Activated T-cell treated with anti-CD3 and anti-CD28 coated beads, Interleukin-2, amount 50 U/mL, for 4 hours (primary cell): ENCODE measurements around the gene CCDC87. TPM values are rescaled to one million over a fixed set of nuclear protein-coding genes. Genes with fewer than 3 reads are reported as not detected.

Source experiments
- ATAC-seq, 2 donors: fragments of 200-7000 bp; cut with Tn5 transposase; one replicate each; pipeline ENCODE4 v1.10.0; 2021
- DNase-seq: peaks from one replicate; pipeline ENCODE4 v3.0.0-alpha.2; 2020
- H3K27me3 Mint-ChIP-seq: one replicate; pipeline ENCODE4 v1.8.0; 2021; ENCODE audit warnings: low read depth, mixed read lengths
- H3K36me3 Mint-ChIP-seq: one replicate; pipeline ENCODE4 v1.8.0; 2022; ENCODE audit warnings: mixed read lengths; ENCODE audit not compliant: insufficient read depth
- H3K4me1 Mint-ChIP-seq: one replicate; pipeline ENCODE4 v1.8.0; 2021; ENCODE audit warnings: low read depth, mixed read lengths
- H3K4me3 Mint-ChIP-seq: one replicate; pipeline ENCODE4 v1.8.0; 2021; ENCODE audit warnings: mild to moderate bottlenecking, moderate library complexity, mixed read lengths
- H3K9me3 Mint-ChIP-seq: one replicate; pipeline ENCODE4 v1.8.0; 2021; ENCODE audit warnings: mixed read lengths
- total RNA-seq, 3 donors: library from RNA; stranded (reverse); gene quantifications; one replicate each; pipeline ENCODE4 v1.2.1, GENCODE V29; 2021

The CCDC87 gene
- total RNA-seq, 3 donors from 2014 or later: 0.08 to 0.16 (median 0.13) TPM

GRCh38 chr11:66580803-66581202 lies 12.1 kb downstream of the CCDC87 start:
- H3K9me3 Mint-ChIP-seq: peaks cover 11% of the 10 kb centered on the region
- ATAC-seq: no peak
- peaks cover 13% of the 10 kb centered on the region for H3K4me1 Mint-ChIP-seq
- H3K27me3 Mint-ChIP-seq: peaks cover 5% of the 10 kb centered on the region
- no peak for DNase-seq
- no peak overlapping the region for H3K4me3 Mint-ChIP-seq
- H3K36me3 Mint-ChIP-seq: no peaks in the 10 kb centered on the region

GRCh38 chr11:66579017-66579606 lies 13.8 kb downstream of the CCDC87 start:
- no peaks in the 10 kb centered on the region for H3K36me3 Mint-ChIP-seq
- no peak overlapping the region for H3K4me3 Mint-ChIP-seq
- H3K27me3 Mint-ChIP-seq: peaks cover 12% of the 10 kb centered on the region
- peak; percentile 80 for DNase-seq
- ATAC-seq: peak; percentile 93 to 94
- H3K4me1 Mint-ChIP-seq: peaks cover 13% of the 10 kb centered on the region
- peaks cover 11% of the 10 kb centered on the region for H3K9me3 Mint-ChIP-seq

GRCh38 chr11:66570850-66571180 lies 22.0 kb downstream of the CCDC87 start:
- H3K36me3 Mint-ChIP-seq: no peaks in the 10 kb centered on the region

GRCh38 chr11:66570079-66570849 lies 22.6 kb downstream of the CCDC87 start:
- no peak for ATAC-seq
- Mint-ChIP-seq H3K4me3 (no peak overlapping the region), H3K4me1 (peaks cover 12% of the 10 kb centered on the region), H3K9me3 (no peaks in the 10 kb centered on the region), H3K27me3 (peaks cover 6% of the 10 kb centered on the region), H3K36me3 (no peaks in the 10 kb centered on the region)
- no peak for DNase-seq

More at GRCh38 chr11:66570850-66571180, 22.0 kb downstream of the CCDC87 start:
- H3K4me3 Mint-ChIP-seq: no peak overlapping the region
- ATAC-seq (no peak), DNase-seq (no peak)
- H3K27me3 Mint-ChIP-seq: peaks cover 11% of the 10 kb centered on the region
- no peaks in the 10 kb centered on the region for H3K9me3 Mint-ChIP-seq
- H3K4me1 Mint-ChIP-seq: peaks cover 12% of the 10 kb centered on the region

- H3K27me3 Mint-ChIP-seq: peaks cover 4% of the 10 kb centered on the region
- ATAC-seq (no peak), DNase-seq (no peak)
- H3K4me3 Mint-ChIP-seq: no peak overlapping the region
- H3K9me3 Mint-ChIP-seq: no peaks in the 10 kb centered on the region
- peaks cover 12% of the 10 kb centered on the region for H3K4me1 Mint-ChIP-seq
- no peaks in the 10 kb centered on the region for H3K36me3 Mint-ChIP-seq
Measured at GRCh38 chr11:66569076-66569475, 23.8 kb downstream of the CCDC87 start.

- H3K4me3 Mint-ChIP-seq: peak within 1 kb of the TSS; percentile 77
- H3K4me1 Mint-ChIP-seq: peaks cover 12% of the 10 kb centered on the region
- peaks cover 4% of the 10 kb centered on the region for H3K27me3 Mint-ChIP-seq
- peak; percentile 96 to 97 for ATAC-seq
- peak; percentile 66 for DNase-seq
- no peaks in the 10 kb centered on the region for H3K36me3 Mint-ChIP-seq
- no peaks in the 10 kb centered on the region for H3K9me3 Mint-ChIP-seq
Measured at GRCh38 chr11:66568124-66568916, 24.5 kb downstream of the CCDC87 start, which contains the start of gene CTSF. Gene CTSF, minus strand, starts transcription at chr11:66568606. Its CDS starts 120 bp downstream, at chr11:66568486.

GRCh38 chr11:66567787-66568123 lies 25.1 kb downstream of the CCDC87 start:
- DNase-seq (no peak), ATAC-seq (peak in 1 of 2 donors; percentile 16)
- H3K4me3 Mint-ChIP-seq: peak overlapping the region; percentile 68
- no peaks in the 10 kb centered on the region for H3K36me3 Mint-ChIP-seq
- no peaks in the 10 kb centered on the region for H3K9me3 Mint-ChIP-seq
- peaks cover 12% of the 10 kb centered on the region for H3K4me1 Mint-ChIP-seq
- peaks cover 4% of the 10 kb centered on the region for H3K27me3 Mint-ChIP-seq

GRCh38 chr11:66566221-66566620 lies 26.6 kb downstream of the CCDC87 start:
- Mint-ChIP-seq H3K9me3 (no peaks in the 10 kb centered on the region), H3K36me3 (no peaks in the 10 kb centered on the region), H3K4me3 (no peak overlapping the region), H3K27me3 (peaks cover 4% of the 10 kb centered on the region), H3K4me1 (peaks cover 12% of the 10 kb centered on the region)
- DNase-seq (no peak), ATAC-seq (no peak)

GRCh38 chr11:66564984-66565383 lies 27.9 kb downstream of the CCDC87 start:
- peaks cover 12% of the 10 kb centered on the region for H3K4me1 Mint-ChIP-seq
- no peaks in the 10 kb centered on the region for H3K9me3 Mint-ChIP-seq
- no peak overlapping the region for H3K4me3 Mint-ChIP-seq
- DNase-seq: no peak
- no peaks in the 10 kb centered on the region for H3K27me3 Mint-ChIP-seq
- H3K36me3 Mint-ChIP-seq: no peaks in the 10 kb centered on the region
- ATAC-seq: no peak

- H3K27me3 Mint-ChIP-seq: no peaks in the 10 kb centered on the region
- DNase-seq (no peak), ATAC-seq (no peak)
- H3K4me1 Mint-ChIP-seq: peaks cover 12% of the 10 kb centered on the region
- H3K4me3 Mint-ChIP-seq: no peak overlapping the region
- no peaks in the 10 kb centered on the region for H3K36me3 Mint-ChIP-seq
- H3K9me3 Mint-ChIP-seq: no peaks in the 10 kb centered on the region
Measured at GRCh38 chr11:66564538-66564937, 28.3 kb downstream of the CCDC87 start.

GRCh38 chr11:66563832-66564231 lies 29.0 kb downstream of the CCDC87 start:
- DNase-seq (no peak), ATAC-seq (no peak)
- H3K36me3 Mint-ChIP-seq: no peaks in the 10 kb centered on the region
- no peak overlapping the region for H3K4me3 Mint-ChIP-seq
- H3K4me1 Mint-ChIP-seq: peaks cover 13% of the 10 kb centered on the region
- H3K27me3 Mint-ChIP-seq: peaks cover 2% of the 10 kb centered on the region
- H3K9me3 Mint-ChIP-seq: no peaks in the 10 kb centered on the region

GRCh38 chr11:66562907-66563583 lies 29.8 kb downstream of the CCDC87 start:
- Mint-ChIP-seq H3K36me3 (no peaks in the 10 kb centered on the region), H3K4me3 (no peak overlapping the region), H3K27me3 (peaks cover 5% of the 10 kb centered on the region), H3K4me1 (peaks cover 12% of the 10 kb centered on the region), H3K9me3 (no peaks in the 10 kb centered on the region)
- ATAC-seq (no peak), DNase-seq (no peak)

- H3K4me1 Mint-ChIP-seq: peaks cover 5% of the 10 kb centered on the region
- no peaks in the 10 kb centered on the region for H3K9me3 Mint-ChIP-seq
- H3K4me3 Mint-ChIP-seq: no peak overlapping the region
- no peak for ATAC-seq
- no peak for DNase-seq
- H3K27me3 Mint-ChIP-seq: peaks cover 8% of the 10 kb centered on the region
- no peaks in the 10 kb centered on the region for H3K36me3 Mint-ChIP-seq
Measured at GRCh38 chr11:66562275-66562674, 30.6 kb downstream of the CCDC87 start.

GRCh38 chr11:66561975-66562248 lies 31.0 kb downstream of the CCDC87 start:
- DNase-seq (no peak), ATAC-seq (no peak)
- H3K9me3 Mint-ChIP-seq: no peaks in the 10 kb centered on the region
- H3K27me3 Mint-ChIP-seq: peaks cover 10% of the 10 kb centered on the region
- no peak overlapping the region for H3K4me3 Mint-ChIP-seq
- peaks cover 4% of the 10 kb centered on the region for H3K4me1 Mint-ChIP-seq
- H3K36me3 Mint-ChIP-seq: no peaks in the 10 kb centered on the region
